RKO (cell line): ENCODE measurements around the gene NR4A1.

ENCODE experiments used
- DNase-seq: peaks from one replicate; pipeline ENCODE4 v3.0.0-alpha.2; 2016; ENCODE audit warnings: low spot score

NR4A1 gene

DNA sequence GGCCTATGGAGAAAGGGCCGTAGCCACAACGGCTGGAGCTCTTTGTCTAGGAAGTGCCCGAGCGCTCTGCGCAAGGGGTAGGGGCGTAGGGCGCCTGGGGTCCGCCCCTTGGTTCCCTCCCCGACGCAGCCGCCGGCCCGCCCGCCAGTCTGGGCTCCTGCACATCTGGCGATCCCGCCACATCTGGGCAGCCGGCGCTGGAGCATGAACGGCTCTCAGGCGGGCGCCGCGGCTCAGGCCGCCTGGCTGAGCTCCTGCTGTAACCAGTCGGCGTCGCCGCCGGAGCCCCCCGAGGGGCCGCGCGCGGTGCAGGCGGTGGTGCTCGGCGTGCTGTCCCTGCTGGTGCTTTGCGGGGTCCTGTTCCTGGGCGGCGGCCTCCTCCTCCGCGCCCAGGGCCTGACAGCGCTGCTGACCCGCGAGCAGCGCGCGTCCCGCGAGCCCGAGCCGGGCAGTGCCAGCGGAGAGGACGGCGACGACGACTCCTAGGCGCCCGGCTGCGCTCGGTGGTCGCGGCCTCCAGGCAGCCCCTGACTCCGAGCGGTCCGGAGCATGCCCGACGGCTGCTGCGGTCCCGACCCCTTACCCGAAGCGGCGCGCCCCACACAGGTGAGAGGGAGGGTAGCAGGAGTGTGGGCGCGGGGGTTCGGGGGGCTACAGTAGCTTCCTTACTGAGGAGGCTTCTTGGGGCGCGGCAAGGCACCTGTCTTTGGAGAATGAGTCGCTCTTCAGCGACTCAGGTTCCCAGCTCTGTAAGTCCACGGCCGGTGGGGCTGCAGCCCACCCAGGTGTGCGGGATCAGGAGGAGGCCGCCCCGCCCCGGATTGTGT lies 28.5 kb downstream of the NR4A1 start, which contains the start of gene SMIM41:
Gene SMIM41 (plus strand): TSS at position 129 of the 827 bp plus-strand sequence. CDS start 76 bp downstream, at position 205.
- DNase-seq = no peak

- DNase-seq = no peak
Measured at GRCh38 chr12:52080403-52081251, 29.4 kb downstream of the NR4A1 start.

GRCh38 chr12:52081263-52081733 lies 30.1 kb downstream of the NR4A1 start:
- no peak for DNase-seq

GRCh38 chr12:52082026-52082668 lies 30.9 kb downstream of the NR4A1 start:
- no peak for DNase-seq

GRCh38 chr12:52082669-52082987 lies 31.4 kb downstream of the NR4A1 start:
- no peak for DNase-seq

DNA sequence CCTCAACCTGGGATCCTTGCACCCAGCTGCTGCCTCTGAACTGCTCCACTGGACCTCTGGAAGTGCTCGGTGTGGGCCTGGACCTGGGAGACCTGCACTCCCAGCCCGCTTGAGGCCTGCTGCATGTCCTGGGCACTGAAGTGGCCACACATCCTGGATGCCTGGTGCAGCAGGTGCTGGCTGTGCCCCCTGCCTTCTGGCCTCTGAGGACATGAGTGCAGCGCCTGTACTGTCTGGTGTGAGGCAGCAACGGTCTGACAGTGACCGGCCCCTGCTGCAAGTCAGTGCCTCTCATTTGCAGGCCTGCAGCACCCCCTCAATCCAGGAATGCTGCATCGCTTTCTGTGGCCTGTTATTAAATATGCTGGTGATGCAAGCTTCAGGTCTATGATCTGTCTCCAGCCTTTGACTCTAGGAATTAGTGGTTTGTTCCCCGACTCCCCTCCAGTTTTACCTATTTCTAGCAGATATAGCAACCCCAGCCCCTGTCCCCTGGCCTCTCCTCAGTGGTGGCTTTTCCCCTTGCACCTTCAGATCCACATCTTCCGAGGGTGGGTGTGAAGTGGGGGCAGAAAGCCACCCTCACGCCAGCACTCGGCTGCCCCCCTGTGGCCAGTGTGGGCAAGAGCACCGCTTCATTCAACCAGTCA lies 31.9 kb downstream of the NR4A1 start:
- DNase-seq = peak; percentile 53

DNA sequence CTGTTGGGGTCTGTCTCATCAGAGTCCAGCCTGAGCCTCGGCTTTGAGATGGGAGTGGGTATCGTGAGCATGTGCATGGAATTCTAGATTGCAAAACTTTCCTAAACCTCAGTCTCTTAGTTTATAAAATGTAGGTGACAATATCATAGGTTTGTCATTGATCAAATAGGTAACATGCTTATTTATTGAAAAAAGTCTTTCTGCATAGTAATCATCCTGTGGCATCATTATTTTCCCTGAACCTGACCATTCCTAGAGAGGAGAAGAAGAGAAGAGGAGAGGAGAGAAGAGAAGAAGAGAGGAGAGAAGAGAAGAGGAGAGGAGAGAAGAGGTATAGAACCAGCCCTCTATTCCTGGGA lies 32.4 kb downstream of the NR4A1 start:
- no peak for DNase-seq

GRCh38 chr12:52084491-52085231 lies 33.4 kb downstream of the NR4A1 start:
- DNase-seq = no peak

- no peak for DNase-seq
Measured at GRCh38 chr12:52085682-52086180, 34.5 kb downstream of the NR4A1 start.

- DNase-seq = no peak
Measured at GRCh38 chr12:52086366-52086765, 35.1 kb downstream of the NR4A1 start.

GRCh38 chr12:52086944-52087835 lies 35.9 kb downstream of the NR4A1 start:
- DNase-seq = no peak

- DNase-seq = no peak
Measured at GRCh38 chr12:52087961-52088820, 36.9 kb downstream of the NR4A1 start.

- no peak for DNase-seq
Measured at GRCh38 chr12:52089491-52089890, 38.2 kb downstream of the NR4A1 start.

GRCh38 chr12:52090291-52090690 lies 39.0 kb downstream of the NR4A1 start:
- no peak for DNase-seq

GRCh38 chr12:52091061-52091460 lies 39.8 kb downstream of the NR4A1 start:
- no peak for DNase-seq

GRCh38 chr12:52091869-52092268 lies 40.6 kb downstream of the NR4A1 start:
- DNase-seq = no peak

DNA sequence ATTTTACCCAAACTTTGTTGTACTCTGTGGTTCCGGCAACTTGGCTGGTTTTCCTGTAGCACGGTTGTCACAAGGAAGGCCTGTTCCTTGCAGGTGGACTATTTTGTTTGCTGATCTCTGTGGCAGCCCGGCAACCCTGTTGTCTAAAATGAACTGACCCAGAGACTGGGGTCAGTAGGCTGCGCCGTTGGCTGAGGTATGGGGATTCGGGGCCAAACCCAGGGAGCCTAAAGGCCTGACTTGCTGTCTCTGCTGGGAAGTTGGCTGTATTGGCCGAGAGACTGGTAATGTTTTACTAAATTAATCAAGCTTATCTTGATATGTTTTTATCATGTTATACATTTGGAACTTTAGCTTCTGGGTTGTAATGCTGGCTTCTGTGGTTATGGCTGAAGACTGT lies 42.1 kb downstream of the NR4A1 start:
- DNase-seq = no peak

DNA sequence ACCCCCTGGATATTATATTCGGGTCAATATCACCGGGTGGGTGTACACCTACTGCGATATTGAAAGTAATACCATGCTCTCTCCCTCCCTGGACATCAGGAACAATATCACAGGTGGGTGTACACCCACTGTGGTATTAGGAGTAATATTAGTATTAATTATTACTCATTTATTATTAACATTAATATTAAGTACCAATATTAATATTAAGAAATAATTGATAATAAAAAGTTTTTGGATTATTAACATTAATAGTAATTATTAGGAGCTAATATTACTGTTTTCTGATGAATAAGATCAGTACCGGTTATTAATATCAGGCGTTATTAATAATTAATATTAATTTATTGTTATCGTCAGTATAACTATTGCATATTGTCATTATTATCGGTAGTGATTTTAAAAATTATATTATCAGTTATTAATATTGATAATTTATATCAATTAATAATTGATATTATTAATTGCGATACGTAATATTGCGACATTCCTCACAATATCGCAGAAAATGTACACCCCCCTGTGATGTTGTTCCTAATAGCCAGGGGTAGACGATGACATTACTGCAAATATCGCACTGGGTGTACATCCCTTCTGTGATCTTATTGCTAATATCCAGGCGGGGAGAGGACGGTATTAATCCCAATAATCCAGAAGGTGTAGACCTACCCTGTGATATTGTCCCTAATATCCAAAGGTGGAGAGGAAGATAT lies 45.2 kb downstream of the NR4A1 start:
- DNase-seq = no peak
